ENCODE data around the gene KDM4C.

DNA sequence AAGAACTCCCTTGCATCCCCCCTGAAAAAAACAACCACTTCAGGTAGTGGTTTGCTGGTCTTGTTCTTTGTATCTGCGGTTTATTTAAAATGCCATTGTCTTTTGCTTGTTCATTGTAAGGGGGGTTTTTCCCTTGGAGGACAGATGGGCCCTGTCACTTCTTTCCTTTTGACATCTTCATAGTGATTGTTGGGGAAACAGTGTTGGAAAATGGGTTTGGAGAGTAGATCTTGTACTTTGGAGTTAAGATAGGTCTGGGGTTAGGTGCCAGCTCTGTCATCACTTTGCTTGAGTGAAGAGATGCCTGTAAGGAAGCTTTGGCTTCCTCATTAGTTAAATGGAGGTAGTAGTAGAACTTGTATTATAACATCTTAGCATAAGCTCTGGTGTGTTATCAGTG, 112.4 kb downstream of the KDM4C start:
- TF ChIP-seq, protein P1, sequence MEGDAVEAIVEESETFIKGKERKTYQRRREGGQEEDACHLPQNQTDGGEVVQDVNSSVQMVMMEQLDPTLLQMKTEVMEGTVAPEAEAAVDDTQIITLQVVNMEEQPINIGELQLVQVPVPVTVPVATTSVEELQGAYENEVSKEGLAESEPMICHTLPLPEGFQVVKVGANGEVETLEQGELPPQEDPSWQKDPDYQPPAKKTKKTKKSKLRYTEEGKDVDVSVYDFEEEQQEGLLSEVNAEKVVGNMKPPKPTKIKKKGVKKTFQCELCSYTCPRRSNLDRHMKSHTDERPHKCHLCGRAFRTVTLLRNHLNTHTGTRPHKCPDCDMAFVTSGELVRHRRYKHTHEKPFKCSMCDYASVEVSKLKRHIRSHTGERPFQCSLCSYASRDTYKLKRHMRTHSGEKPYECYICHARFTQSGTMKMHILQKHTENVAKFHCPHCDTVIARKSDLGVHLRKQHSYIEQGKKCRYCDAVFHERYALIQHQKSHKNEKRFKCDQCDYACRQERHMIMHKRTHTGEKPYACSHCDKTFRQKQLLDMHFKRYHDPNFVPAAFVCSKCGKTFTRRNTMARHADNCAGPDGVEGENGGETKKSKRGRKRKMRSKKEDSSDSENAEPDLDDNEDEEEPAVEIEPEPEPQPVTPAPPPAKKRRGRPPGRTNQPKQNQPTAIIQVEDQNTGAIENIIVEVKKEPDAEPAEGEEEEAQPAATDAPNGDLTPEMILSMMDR (IDR thresholded peaks at IDR 0.05) = no peak
- no peak for TF ChIP-seq POLR2AphosphoS5 (IDR thresholded peaks at IDR 0.05; ENCODE audit: low read depth, low read length)
- TF ChIP-seq, protein P2, sequence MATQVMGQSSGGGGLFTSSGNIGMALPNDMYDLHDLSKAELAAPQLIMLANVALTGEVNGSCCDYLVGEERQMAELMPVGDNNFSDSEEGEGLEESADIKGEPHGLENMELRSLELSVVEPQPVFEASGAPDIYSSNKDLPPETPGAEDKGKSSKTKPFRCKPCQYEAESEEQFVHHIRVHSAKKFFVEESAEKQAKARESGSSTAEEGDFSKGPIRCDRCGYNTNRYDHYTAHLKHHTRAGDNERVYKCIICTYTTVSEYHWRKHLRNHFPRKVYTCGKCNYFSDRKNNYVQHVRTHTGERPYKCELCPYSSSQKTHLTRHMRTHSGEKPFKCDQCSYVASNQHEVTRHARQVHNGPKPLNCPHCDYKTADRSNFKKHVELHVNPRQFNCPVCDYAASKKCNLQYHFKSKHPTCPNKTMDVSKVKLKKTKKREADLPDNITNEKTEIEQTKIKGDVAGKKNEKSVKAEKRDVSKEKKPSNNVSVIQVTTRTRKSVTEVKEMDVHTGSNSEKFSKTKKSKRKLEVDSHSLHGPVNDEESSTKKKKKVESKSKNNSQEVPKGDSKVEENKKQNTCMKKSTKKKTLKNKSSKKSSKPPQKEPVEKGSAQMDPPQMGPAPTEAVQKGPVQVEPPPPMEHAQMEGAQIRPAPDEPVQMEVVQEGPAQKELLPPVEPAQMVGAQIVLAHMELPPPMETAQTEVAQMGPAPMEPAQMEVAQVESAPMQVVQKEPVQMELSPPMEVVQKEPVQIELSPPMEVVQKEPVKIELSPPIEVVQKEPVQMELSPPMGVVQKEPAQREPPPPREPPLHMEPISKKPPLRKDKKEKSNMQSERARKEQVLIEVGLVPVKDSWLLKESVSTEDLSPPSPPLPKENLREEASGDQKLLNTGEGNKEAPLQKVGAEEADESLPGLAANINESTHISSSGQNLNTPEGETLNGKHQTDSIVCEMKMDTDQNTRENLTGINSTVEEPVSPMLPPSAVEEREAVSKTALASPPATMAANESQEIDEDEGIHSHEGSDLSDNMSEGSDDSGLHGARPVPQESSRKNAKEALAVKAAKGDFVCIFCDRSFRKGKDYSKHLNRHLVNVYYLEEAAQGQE (IDR thresholded peaks at IDR 0.05; ENCODE audit: insufficient read depth in 1 of 2, low read depth in 2 of 2, low read length in 1 of 2) = no peak
- TF ChIP-seq SIN3A (IDR thresholded peaks at IDR 0.05; ENCODE audit: borderline replicate concordance, insufficient read depth, low read depth, low read length) = no peak
